ENCODE measurements around the gene ORC2. TPM values are rescaled to one million over a fixed set of nuclear protein-coding genes. Genes with fewer than 3 reads are reported as not detected.

ORC2 gene
- total RNA-seq, 1 experiment from 2014 or later: 40.5 TPM

DNA sequence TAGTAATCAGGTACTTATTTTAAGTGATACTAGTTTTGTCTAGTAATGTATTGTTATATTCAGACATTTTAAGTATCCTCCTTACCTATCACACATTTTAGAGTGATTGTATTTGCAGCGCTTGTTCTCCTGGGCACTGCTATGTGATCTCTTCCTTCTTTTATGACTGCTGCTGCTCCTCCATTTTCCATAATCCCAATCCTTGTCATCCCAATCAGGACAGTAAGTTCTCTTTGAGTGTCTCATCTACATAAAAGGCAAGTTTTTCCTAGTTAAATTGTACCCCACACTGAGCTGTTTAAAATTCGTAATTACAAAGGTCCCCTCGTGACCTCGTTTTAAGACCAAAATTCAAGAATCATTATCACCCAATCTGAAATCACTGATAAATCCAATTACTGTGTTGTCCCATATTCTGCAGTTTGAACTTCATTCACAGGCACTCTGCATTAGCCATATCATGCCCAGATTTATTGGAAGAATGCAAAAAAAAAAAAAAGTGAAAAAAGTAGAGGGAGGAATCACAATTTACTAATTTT is 101.8 kb downstream of the ORC2 start:
- DNase-seq (ENCODE audit: low spot score): no peak

DNA sequence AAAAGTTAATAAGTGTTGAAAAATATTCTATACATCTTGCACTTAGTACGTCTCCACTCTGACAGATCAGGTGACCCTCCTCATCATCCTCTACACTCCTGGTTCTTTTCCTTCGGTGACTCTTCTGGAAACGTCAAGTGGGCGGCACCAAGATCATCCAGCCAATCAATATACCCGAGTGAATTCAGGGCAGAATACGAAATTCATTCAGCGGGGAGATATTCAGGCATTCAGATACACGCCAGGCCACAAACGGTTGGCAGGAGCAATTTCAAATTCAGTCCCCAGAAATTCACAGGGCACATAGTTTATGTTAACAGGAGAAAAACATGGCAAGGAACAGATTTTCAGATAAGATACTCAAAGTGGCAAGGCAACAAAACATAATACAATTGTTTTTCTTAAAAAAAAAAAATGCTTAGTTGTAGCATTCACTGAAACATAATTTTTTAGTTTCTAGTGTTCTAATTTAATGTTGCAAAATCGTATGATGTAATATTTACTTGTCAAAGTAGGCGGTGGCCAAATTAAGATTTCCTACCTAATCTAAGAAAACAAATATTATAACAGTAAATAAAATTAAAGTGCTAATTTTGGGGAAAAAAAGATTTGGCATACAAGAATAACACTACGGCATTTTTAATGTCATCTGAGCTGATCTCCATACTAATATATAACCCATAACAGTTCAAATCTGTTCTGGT is 103.2 kb downstream of the ORC2 start:
- no peak for DNase-seq (ENCODE audit: low spot score)

Other genes starting within 250 kb of the ORC2 start
- gene BZW1, start 151.8 kb downstream of the ORC2 start, total RNA-seq (2014; rRNA removed; shearing (Covaris generic)): 365 and 408 TPM in 2 replicates
- 47.7 and 51.7 TPM in 2 replicates for gene CLK1, start 99.0 kb downstream of the ORC2 start, total RNA-seq (2014; rRNA removed; shearing (Covaris generic))
- 89.1 and 173 TPM in 2 replicates for gene PPIL3, start 74.6 kb downstream of the ORC2 start, total RNA-seq (2014; rRNA removed; shearing (Covaris generic))
- 69.7 and 80.0 TPM in 2 replicates for gene NIF3L1, start 74.3 kb downstream of the ORC2 start, total RNA-seq (2014; rRNA removed; shearing (Covaris generic))
- 8.6 and 22.8 TPM in 2 replicates for gene HYCC2, start 108.0 kb upstream of the ORC2 start, total RNA-seq (2014; rRNA removed; shearing (Covaris generic))
- gene NDUFB3, start 108.3 kb upstream of the ORC2 start, total RNA-seq (2014; rRNA removed; shearing (Covaris generic)): 238 and 435 TPM in 2 replicates
- gene CFLAR, start 152.5 kb upstream of the ORC2 start, total RNA-seq (2014; rRNA removed; shearing (Covaris generic)): 57.2 and 57.8 TPM in 2 replicates
- gene CASP10, start 219.5 kb upstream of the ORC2 start, total RNA-seq (2014; rRNA removed; shearing (Covaris generic)): 3.2 and 3.9 TPM in 2 replicates